ENCODE data around the gene LTN1. TPM values are rescaled to one million over a fixed set of nuclear protein-coding genes. Genes with fewer than 3 reads are reported as not detected.

Gene LTN1
- polyA plus RNA-seq, 1 of the 3 experiments (the other 2 are of a cell fraction) = 3.2 TPM

DNA sequence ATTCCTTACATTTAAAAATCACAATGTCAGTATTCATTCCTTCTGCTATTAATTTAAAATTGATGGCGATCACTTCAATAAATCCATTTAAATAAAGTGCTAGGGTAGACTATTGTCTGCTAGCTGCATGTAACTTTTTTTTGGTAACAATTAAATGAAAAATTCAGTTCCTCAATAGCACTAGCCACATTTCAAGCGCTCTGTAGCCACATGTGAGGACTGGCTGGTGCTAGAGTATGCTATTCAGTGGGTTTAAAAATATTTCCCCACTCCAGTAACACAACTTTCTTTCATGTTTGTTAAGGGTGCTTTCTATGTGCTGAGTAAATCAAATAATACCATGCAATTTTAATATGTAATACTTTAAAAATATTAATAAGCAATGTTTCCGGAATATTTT, 108.2 kb downstream of the LTN1 start:
- TF ChIP-seq FOXM1 (IDR thresholded peaks at IDR 0.05; ENCODE audit: low read depth) (no peak), POLR2AphosphoS5 (IDR thresholded peaks at IDR 0.05; ENCODE audit: low read depth, low read length) (0 out of 2 replicates have a peak, but pooled peaks have one; percentile 2)
- Histone ChIP-seq H3K4me1 (ENCODE audit: control insufficient read depth in 1 of 2, insufficient read depth in 2 of 2, low read depth in 1 of 2, low read length in 1 of 2) (peaks cover 2 to 4% of the 10 kb centered on the region in 2 experiments; a peak in 2 of 4 replicates), H4K20me1 (ENCODE audit: insufficient read depth) (no peaks in the 10 kb centered on the region), H3K9me3 (no peaks in the 10 kb centered on the region), H3K79me2 (ENCODE audit: insufficient read depth) (peaks cover 10% of the 10 kb centered on the region), H3K27ac (ENCODE audit: low read depth in 2 of 2, low read length in 1 of 2) (peak overlapping the region; percentile 87 to 98), H3K9ac (peak overlapping the region; percentile 78), H3K36me3 (replicated peaks in 1 of 2; ENCODE audit: control insufficient read depth in 1 of 2, insufficient read depth in 2 of 2, low read length in 1 of 2) (peaks cover 27 to 33% of the 10 kb centered on the region in 2 experiments), H2AFZ (ENCODE audit: low read depth) (peak overlapping the region; percentile 96), H3K9me2 (no peaks in the 10 kb centered on the region), H3K4me3 (ENCODE audit: low read depth in 2 of 2, low read length in 1 of 2) (peak overlapping the region; percentile 66 to 70), H3K27me3 (ENCODE audit: insufficient read depth) (no peaks in the 10 kb centered on the region), H3F3A (replicated peaks; ENCODE audit: insufficient read depth) (no peaks in the 10 kb centered on the region), H3K4me2 (peak overlapping the region; percentile 77)
- peak; percentile 17 for DNase-seq
- 5% methylated on average over 3 of the region's 3 CpGs for WGBS (ENCODE audit: low lambda C conversion rate)
- ChIA-PET CTCF (interaction anchor here (0.8 to 1.6 kb wide), 4 partner anchors 39 to 460 kb away, joined by 3 to 9 read pairs (median 4); no protein-coding TSS in a partner anchor), POLR2A (interaction anchor here (0.6 kb wide), 2 partner anchors 27 to 477 kb away, joined by 3 read pairs; no protein-coding TSS in a partner anchor)

DNA sequence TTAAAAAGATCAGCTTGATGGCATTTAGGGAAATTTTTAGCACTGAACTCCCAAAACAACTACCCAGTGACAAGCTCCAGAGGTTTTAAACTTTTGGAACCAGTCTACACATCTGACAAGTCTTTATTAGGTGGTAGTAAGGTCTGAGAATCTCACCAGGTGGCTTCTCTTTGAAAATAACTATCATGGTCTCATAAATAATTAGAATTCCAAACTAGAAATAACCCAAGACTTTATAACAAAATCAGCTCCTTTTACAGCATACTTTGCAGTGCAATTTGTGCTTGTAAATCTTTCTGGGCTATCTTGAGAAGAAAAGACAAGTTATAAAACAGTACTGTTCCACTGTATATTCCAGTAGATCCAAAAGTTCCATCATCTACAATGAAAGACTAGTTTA, 108.7 kb downstream of the LTN1 start:
- peaks cover 27 to 39% of the 10 kb centered on the region in 2 experiments for H3K36me3 ChIP-seq (replicated peaks in 1 of 2; ENCODE audit: control insufficient read depth in 1 of 2, insufficient read depth in 2 of 2, low read length in 1 of 2)
- TF ChIP-seq FOXJ3 (CRISPR knock-in tag; IDR thresholded peaks at IDR 0.05) (no peak), RCOR1 (IDR thresholded peaks at IDR 0.05; ENCODE audit: low read length) (no peak), TAF1 (IDR thresholded peaks at IDR 0.05; ENCODE audit: borderline replicate concordance, low read depth, low read length) (no peak), RFX5 (IDR thresholded peaks at IDR 0.05; ENCODE audit: low read length) (no peak), FOXM1 (IDR thresholded peaks at IDR 0.05; ENCODE audit: low read depth) (no peak), GABPA (IDR thresholded peaks at IDR 0.05; ENCODE audit: low read depth) (no peak), FOSL2 (IDR thresholded peaks at IDR 0.05; ENCODE audit: borderline replicate concordance, low read depth) (no peak)
- TF ChIP-seq, protein P1, sequence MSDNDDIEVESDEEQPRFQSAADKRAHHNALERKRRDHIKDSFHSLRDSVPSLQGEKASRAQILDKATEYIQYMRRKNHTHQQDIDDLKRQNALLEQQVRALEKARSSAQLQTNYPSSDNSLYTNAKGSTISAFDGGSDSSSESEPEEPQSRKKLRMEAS (IDR thresholded peaks at IDR 0.05; ENCODE audit: low read depth) = no peak
- TF ChIP-seq, protein P2, sequence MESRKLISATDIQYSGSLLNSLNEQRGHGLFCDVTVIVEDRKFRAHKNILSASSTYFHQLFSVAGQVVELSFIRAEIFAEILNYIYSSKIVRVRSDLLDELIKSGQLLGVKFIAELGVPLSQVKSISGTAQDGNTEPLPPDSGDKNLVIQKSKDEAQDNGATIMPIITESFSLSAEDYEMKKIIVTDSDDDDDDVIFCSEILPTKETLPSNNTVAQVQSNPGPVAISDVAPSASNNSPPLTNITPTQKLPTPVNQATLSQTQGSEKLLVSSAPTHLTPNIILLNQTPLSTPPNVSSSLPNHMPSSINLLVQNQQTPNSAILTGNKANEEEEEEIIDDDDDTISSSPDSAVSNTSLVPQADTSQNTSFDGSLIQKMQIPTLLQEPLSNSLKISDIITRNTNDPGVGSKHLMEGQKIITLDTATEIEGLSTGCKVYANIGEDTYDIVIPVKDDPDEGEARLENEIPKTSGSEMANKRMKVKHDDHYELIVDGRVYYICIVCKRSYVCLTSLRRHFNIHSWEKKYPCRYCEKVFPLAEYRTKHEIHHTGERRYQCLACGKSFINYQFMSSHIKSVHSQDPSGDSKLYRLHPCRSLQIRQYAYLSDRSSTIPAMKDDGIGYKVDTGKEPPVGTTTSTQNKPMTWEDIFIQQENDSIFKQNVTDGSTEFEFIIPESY (IDR thresholded peaks at IDR 0.05; ENCODE audit: borderline replicate concordance, low read depth) = no peak
- no peaks in the 10 kb centered on the region for H4K20me1 ChIP-seq (ENCODE audit: insufficient read depth)
- H3F3A ChIP-seq (replicated peaks; ENCODE audit: insufficient read depth) = no peaks in the 10 kb centered on the region
- peak overlapping the region; percentile 78; the same call in 1 of the 2 replicates for H3K9ac ChIP-seq
- peak overlapping the region; percentile 66 to 70; a peak in 3 of 4 replicates for H3K4me3 ChIP-seq (ENCODE audit: low read depth in 2 of 2, low read length in 1 of 2)
- POLR2A ChIA-PET = interaction anchor here (0.6 kb wide), 1 partner anchor 26 kb away, joined by 3 read pairs; no protein-coding TSS in a partner anchor
- H3K4me1 ChIP-seq (ENCODE audit: control insufficient read depth in 1 of 2, insufficient read depth in 2 of 2, low read depth in 1 of 2, low read length in 1 of 2) = peaks cover 2 to 4% of the 10 kb centered on the region in 2 experiments; a peak in 2 of 4 replicates
- H3K9me2 ChIP-seq = no peaks in the 10 kb centered on the region
- H2AFZ ChIP-seq (ENCODE audit: low read depth) = peak overlapping the region; percentile 96; the same call in 1 of the 2 replicates
- no peaks in the 10 kb centered on the region for H3K27me3 ChIP-seq (ENCODE audit: insufficient read depth)
- DNase-seq = no peak
- peak overlapping the region; percentile 77 for H3K4me2 ChIP-seq
- H3K79me2 ChIP-seq (ENCODE audit: insufficient read depth) = peaks cover 10% of the 10 kb centered on the region
- H3K27ac ChIP-seq (ENCODE audit: low read depth in 2 of 2, low read length in 1 of 2) = peak overlapping the region; percentile 87 to 98; a peak in 3 of 4 replicates
- CTCF ChIA-PET = interaction anchor here (0.8 to 1.6 kb wide), 5 partner anchors 40 to 460 kb away, joined by 3 to 9 read pairs (median 4); no protein-coding TSS in a partner anchor
- no peaks in the 10 kb centered on the region for H3K9me3 ChIP-seq

Measured in SK-N-SH (cell line).